GM10248 (cell line): ENCODE measurements around the gene ANKK1.

Source experiments
- CTCF ChIA-PET: fragments of 300-600 bp; sonication (Branson Sonifier 250); formaldehyde crosslinking; extraction: SDS; loops from one replicate; lab custom pipeline; 2021; ENCODE audit warnings: antibody characterized with exemption; lab: Yijun Ruan, JAX
- POLR2A ChIA-PET: fragments of 350-650 bp; sonication (Branson Sonifier 250); formaldehyde crosslinking; extraction: SDS; loops from one replicate; lab custom pipeline; 2020; ENCODE audit warnings: antibody characterized with exemption; lab: Yijun Ruan, JAX
- DNase-seq: peaks from one replicate; pipeline ENCODE4 v3.0.0; 2012; ENCODE audit errors: extremely low spot score
- TF ChIP-seq, protein P1 (sequence below): IDR thresholded peaks from 2 replicates; pipeline ENCODE4 v1.5.1; 2012; ENCODE audit warnings: mild to moderate bottlenecking, low read depth; ENCODE audit errors: extremely low read depth, missing control alignments, control extremely low read depth

ANKK1 gene

DNA sequence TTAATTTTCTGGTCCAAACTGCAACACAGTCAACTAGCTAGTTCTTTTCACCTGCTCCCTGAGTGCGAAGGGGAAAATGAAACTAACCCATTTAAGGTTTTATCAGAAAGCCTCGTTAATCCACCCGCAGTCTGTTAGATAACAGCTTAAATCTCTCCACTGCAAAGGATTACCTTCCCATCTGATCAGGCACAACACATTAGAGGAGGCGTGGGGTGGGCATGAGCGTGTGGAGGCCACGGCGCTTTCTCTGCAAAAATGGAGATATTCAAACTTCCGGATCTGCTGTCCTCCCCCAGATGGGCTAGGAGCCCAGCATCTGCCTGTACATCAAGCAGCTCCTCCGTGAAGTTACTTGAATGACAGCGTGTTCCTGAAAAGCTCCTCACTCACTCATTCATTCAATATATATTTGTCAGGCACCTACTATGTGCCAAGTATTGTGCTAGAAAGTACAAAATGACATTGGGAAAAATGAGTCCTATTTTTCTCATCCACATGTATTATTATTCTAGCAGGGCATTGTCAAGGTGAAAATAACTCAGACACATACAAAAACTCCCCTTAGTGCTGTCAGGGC is 13.5 kb upstream of the ANKK1 start:
- POLR2A ChIA-PET: no interaction called here
- CTCF ChIA-PET: no interaction called here
- TF ChIP-seq, protein P1, sequence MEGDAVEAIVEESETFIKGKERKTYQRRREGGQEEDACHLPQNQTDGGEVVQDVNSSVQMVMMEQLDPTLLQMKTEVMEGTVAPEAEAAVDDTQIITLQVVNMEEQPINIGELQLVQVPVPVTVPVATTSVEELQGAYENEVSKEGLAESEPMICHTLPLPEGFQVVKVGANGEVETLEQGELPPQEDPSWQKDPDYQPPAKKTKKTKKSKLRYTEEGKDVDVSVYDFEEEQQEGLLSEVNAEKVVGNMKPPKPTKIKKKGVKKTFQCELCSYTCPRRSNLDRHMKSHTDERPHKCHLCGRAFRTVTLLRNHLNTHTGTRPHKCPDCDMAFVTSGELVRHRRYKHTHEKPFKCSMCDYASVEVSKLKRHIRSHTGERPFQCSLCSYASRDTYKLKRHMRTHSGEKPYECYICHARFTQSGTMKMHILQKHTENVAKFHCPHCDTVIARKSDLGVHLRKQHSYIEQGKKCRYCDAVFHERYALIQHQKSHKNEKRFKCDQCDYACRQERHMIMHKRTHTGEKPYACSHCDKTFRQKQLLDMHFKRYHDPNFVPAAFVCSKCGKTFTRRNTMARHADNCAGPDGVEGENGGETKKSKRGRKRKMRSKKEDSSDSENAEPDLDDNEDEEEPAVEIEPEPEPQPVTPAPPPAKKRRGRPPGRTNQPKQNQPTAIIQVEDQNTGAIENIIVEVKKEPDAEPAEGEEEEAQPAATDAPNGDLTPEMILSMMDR: no peak
- DNase-seq: no peak

DNA sequence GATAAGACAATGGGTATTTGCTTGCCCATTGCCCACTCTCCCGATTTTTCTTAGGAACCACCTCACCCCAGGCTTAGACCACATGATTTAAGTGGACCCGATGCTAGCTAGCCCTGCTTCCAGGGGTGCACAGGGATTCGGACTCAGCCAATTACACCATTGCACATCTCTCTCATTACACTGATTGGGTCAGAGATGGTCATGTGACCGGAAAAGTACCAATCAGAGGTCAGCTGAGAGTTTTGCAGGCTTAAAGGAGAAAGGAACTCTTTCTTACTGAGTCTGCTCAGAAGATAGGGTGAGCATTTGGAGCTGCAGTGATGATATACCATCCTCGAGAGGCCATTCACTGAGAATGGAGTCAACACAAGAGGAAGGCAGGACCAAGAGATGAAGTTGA is 12.2 kb upstream of the ANKK1 start:
- CTCF ChIA-PET: interaction anchor here (1.1 to 2.2 kb wide), 2 partner anchors 9 to 43 kb away, joined by 4 to 7 read pairs; no protein-coding TSS in a partner anchor
- no peak for DNase-seq
- POLR2A ChIA-PET: no interaction called here
- TF ChIP-seq, protein P1: no peak

DNA sequence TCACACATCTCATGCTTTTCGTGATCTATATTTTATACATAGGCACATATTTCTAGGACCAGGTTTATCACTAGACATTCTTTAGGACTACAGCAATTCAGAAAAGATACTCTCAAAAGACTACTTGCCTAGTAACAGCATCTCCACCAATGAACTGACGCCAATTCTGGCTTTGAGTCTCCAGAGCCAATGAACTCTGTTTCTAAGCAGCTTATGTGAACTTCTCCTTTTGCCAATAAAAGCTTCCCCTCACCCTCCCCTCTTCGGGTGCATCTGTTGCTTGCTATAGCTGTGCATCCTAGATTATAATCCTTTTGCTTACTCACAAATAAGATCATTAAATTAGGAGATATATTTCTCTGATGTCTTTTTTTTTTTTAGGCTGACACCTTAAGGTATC is 11.4 kb upstream of the ANKK1 start:
- DNase-seq: no peak
- TF ChIP-seq, protein P1: no peak
- CTCF ChIA-PET: interaction anchor here (0.7 to 2.6 kb wide), 7 partner anchors 9 to 803 kb away, joined by 3 to 7 read pairs (median 5); no protein-coding TSS in a partner anchor
- POLR2A ChIA-PET: no interaction called here

DNA sequence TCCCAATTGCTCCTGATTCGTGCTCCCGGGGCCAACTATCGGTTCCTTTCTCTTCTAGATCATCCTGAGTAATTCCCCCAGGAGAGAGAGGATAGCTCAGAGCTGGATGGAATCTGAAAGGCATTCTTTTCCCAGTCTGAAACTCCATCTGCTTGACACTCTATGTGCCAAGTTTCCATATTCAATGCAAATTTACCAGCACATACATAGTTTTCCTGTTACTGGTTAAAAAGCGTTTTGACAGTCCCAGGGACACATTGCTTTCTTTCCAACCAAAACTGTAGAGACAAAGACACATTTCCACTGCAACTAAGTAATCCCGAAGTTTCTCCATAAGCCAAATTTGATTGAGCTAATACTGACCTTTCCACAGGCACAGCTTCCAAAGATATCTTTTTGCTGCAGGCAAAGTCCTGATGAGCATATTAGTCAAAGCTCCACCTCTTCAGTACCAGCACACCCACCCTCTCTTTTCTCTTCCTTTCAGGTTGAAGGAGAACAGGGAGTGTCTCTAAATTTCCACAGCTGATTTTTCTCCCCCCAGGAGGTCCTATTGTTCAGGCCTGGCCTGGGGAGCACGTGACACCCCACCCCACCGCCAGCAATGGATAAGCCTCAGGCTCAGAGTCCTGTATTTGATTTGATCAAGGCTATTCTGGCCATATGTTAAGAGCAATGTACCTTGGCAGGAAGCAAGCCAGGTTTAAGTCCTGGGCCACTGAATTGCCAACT is 9.7 kb upstream of the ANKK1 start:
- DNase-seq: no peak
- ChIA-PET CTCF (interaction anchor here (1.0 to 2.6 kb wide), 7 partner anchors 7 to 48 kb away, joined by 3 to 7 read pairs (median 4); no protein-coding TSS in a partner anchor), POLR2A (no interaction called here)
- TF ChIP-seq, protein P1: no peak

DNA sequence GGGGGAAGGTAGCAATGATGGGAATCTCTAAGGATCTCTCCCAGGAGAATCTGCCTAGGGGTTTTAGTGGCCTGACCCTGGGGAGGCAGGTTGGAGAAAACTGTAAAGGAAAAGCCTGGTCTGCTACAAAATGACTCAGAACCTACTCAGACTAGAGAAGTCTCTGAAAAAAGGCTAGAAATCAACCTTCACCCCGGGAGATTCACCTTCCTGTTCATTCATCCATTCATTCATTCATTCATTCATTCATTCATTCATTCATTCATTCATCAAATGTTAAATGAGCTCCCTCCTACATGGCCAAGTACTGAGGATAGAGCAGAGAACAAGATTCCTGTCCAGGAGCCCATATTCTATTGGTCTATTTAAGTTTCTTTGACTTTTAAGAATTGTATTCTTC is 8.9 kb upstream of the ANKK1 start:
- no peak for DNase-seq
- ChIA-PET POLR2A (no interaction called here), CTCF (interaction anchor here (1.9 kb wide), 1 partner anchor 11 kb away, joined by 5 read pairs; no protein-coding TSS in a partner anchor)
- TF ChIP-seq, protein P1: no peak

DNA sequence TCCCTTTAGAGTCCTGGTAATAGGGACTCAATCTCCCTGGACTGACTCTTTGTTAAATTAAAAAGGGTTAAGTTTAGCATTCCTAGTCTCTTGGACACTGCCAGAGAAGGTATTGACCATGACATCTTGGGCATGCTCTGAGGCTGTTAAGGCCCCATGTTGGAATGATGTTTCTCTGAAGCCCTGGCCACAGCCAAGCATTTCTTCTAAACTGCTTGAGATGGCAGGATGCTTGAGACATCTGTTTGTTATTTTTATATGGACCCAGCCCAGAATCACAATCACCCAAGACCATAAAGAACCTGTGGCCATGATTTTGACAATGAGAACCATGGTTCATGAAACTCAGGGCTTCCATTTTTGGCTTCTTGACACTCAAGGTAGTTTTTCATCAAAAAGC is 5.5 kb upstream of the ANKK1 start:
- ChIA-PET CTCF (no interaction called here), POLR2A (no interaction called here)
- DNase-seq: no peak
- TF ChIP-seq, protein P1: no peak
